Bone marrow (tissue), 2 donors: ENCODE data around the gene MDM2.
A peak's percentile ranks its signal among the peaks of the same experiment; 100 is the strongest.
"Not testable (repeated sequence)": the region's sequence is repeated elsewhere in the genome, so short reads cannot be mapped to it uniquely, and the experiment has no call there.

Experiments
- DNase-seq, 2 donors: peaks; one replicate each; lab custom pipeline; 2025; lab: John Stamatoyannopoulos, UW

Gene MDM2

DNA sequence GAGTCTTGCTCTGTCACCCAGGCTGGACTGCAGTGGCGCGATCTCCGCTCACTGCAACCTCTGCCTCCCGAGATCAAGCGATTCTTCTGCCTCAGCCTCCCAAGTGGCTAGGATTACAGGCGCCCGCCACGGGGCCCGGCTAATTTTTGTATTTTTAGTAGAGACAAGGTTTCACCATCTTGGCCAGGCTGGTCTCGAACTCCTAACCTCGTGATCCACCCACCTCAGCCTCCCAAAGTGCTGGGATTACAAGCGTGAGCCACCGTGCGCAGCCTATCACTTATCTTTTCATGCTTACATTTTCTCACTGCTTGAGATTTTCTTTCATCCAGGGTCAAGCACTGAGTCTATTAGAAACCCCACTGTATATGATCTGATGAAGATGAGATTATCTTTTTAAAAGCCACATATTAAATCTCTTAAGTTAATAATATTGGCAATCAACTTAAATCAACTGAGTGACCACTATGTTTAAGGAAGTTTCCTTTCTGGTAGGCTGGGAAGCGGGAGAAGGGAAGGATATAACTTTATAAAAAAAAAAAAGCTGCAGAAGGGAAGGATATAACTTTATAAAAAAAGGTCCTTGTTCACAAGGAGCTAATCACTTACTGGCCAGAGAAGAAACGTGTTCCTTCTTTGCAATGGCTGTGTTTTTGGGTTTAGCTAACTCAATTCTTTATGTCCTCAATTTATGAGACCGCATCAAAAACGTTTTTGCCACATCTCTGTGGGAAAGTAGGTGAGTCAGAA, 1.3 kb upstream of the MDM2 start:
- DNase-seq, result peak in 1 of 2 donors; percentile 2

DNA sequence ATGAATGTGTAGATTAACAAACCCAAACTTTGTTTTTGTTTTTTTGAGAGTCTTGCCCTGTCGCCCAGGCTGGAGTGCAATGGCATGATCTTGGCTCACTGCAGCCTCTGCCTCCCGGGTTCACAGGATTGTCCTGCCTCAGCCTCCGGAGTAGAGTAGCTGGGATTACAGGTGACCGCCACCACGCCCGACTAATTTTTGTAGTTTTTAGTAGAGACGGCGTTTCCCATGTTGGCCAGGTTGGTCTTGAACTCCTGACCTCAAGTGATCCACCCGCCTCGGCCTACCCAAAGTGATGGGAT, 752 bp upstream of the MDM2 start:
- DNase-seq, result not testable (repeated sequence)

DNA sequence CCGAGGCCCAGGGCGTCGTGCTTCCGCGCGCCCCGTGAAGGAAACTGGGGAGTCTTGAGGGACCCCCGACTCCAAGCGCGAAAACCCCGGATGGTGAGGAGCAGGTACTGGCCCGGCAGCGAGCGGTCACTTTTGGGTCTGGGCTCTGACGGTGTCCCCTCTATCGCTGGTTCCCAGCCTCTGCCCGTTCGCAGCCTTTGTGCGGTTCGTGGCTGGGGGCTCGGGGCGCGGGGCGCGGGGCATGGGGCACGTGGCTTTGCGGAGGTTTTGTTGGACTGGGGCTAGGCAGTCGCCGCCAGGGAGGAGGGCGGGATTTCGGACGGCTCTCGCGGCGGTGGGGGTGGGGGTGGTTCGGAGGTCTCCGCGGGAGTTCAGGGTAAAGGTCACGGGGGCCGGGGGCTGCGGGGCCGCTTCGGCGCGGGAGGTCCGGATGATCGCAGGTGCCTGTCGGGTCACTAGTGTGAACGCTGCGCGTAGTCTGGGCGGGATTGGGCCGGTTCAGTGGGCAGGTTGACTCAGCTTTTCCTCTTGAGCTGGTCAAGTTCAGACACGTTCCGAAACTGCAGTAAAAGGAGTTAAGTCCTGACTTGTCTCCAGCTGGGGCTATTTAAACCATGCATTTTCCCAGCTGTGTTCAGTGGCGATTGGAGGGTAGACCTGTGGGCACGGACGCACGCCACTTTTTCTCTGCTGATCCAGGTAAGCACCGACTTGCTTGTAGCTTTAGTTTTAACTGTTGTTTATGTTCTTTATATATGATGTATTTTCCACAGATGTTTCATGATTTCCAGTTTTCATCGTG, 612 bp downstream of the MDM2 start:
- peak; percentile 2 to 67 for DNase-seq

DNA sequence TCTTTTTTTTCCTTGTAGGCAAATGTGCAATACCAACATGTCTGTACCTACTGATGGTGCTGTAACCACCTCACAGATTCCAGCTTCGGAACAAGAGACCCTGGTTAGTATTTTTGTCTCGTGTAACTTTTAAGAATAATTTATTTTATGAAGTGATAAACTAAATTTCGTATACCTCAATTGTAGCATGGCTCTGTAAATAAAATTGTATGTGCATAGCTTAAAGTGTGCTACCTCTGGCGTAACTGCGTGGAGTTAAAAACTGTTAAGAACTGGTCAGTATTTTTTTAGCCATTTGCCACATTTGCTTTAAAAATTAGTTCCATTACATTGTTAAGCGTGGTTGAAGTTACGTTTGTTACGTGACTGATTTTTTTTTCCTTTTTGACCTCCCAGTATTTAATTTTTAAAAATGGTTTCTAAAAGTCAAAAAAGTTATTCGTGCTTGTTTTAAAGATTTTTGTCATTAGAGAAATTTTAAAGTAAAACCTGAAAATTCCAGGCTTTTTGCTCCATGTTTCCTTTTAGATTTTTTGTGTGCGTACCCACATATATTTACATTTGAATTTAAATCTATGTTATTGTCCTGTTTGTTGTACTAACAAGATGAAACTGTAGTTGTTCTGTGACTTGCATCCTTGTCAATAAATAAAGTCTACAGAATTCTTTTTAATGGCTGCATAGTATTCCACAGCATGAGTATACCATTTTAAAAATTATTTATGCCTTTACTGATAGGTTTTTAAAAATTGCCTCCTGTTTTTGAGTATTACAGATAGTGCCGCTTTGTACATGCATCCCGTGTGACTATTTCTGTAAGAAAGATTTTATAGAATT, 1.4 kb downstream of the MDM2 start:
- no peak for DNase-seq

DNA sequence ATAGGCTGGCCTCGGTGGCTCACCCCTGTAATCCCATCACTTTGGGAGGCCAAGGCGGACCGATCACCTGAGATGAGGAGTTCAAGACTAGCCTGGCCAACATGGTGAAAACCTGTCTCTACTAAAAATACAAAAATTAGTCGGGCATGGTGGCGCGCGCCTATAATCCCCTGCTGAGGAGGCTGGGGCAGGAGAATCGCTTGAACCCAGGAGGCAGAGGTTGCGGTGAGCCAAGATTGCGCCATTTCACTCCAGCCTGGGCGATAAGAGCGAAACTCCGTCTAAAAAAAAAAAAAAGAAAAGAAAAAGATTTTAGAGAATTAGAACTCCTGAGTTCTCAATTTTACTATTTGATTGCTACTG, 2.0 kb downstream of the MDM2 start:
- DNase-seq, result not testable (repeated sequence)

DNA sequence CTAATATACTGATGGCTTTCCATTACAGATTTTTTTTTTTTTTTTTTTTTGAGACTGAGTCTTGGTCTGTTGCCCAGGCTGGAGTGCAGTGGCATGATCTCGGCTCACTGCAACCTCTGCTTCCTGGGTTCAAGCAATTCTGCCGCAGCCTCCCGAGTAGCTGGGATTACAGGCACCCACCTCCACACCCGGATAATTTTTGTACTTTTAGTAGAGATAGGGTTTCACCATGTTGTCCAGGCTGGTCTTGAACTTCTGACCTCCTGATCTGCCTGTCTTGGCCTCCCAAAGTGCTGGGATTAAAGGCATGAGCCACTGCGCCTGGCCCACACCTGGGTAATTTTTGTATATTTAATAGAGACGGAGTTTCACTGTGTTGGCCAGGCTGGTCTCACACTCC, 3.6 kb downstream of the MDM2 start:
- not testable (repeated sequence) for DNase-seq

DNA sequence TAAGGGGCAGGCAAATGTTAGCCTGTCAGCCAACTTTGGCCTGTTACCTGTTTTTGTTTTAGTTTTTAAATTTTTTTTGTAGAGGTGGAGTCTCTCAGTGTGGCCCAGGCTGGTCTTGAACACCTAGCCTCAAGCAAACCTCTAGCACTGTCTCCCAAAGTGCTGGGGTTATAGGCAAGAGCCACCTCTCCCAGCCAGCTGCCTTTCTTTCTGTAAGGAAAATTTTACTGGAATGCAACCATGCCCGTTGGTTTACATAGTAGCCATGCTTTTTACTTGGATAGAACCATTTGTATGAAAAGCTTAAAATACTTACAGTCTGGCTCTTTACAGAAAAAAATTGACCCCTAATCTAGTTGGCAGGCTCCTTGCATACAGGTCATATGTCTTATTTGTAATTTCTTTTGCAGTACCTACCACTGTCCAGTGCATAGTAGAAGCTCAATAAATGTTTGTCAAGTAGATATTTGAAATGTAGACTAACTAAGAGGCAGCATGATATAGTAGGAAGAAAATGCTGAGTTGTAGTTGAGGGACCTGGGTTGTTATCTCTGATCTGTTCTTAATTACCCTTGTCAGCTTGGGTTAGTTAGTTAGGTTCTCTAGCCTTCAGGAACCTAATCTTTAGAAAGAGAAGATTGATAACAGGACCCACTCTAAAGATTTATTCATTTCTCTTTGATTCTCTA, 4.7 kb downstream of the MDM2 start:
- no peak for DNase-seq

DNA sequence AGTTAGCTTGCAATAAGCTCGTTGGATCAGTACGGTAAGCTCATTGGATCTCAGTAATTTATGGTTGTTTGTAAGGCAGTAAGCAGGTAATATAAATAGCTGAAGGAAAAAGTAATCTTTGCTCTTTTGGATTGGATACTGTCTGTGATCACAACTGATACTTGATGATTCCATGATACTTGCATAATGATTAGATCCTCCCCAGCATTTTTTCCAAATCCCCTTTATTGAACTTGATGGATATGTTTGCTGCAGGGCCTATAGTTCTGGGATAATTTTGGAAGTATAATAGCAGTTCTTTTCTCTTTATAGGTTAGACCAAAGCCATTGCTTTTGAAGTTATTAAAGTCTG, 5.2 kb downstream of the MDM2 start:
- DNase-seq, result no peak

DNA sequence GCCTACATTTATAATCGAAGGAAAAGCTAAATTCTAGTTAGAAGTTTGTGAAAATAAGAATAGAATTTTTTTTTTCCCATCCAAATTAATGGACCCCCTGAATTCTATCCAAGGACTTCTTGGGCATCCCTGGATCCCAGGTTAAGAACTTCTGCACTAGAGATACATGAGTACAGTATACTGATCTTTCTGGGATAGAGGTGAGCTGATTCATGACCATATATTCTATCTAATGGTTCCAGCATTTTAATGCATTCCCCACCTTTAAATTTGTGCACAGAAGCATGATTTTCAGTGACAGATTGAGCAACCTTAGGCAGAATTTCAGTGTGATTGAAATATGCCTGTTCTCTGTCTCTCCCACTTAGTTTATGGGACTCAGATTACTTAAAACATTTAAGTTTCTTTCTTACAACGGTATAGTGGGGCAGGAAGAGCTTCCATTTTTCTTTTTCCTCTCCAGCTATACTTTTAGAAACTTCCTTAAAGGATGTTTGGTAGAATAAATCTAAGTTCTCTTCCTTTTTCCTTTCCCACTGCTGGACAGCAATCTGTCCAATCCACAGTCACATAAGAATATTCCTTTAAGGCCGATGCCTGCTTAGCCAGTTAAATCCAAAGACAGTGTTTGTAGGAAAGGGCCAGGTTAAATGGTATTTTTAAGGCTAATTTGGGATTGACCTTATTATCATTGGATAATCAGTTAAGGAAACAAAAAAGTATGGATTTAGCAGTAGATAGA, 6.7 kb downstream of the MDM2 start:
- DNase-seq, result no peak

DNA sequence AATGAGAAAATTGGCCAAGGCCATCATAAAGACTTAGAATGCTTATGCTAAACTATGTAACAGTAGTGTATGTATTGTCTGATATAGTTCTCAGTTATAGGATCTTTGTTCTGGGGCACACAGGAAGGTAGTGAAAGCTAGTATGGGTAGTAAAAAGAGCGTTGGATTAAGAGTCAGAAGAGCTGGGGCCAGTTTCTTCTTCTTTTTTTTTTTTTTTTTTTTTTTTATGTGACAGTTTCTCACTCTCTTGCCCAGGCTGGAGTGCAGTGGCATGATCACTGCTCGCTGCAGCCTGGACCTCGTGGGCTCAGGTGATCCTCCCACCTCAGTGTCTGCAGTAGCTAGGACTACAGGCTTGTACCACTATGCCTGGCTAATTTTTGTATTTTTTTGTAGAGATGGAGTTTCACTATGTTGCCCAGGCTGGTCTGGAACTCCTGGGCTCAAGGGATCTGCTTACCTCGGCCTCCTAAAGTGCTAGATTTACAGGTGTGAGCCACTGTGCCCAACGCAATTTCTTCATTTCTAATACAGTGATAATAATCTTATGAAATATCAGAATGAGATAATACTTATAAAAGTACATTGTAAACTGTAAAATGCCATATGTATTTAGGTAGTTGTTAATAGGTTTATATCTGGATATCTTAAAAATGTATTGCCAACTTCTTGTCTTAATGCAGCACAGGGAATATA, 7.4 kb downstream of the MDM2 start:
- DNase-seq, result no peak

DNA sequence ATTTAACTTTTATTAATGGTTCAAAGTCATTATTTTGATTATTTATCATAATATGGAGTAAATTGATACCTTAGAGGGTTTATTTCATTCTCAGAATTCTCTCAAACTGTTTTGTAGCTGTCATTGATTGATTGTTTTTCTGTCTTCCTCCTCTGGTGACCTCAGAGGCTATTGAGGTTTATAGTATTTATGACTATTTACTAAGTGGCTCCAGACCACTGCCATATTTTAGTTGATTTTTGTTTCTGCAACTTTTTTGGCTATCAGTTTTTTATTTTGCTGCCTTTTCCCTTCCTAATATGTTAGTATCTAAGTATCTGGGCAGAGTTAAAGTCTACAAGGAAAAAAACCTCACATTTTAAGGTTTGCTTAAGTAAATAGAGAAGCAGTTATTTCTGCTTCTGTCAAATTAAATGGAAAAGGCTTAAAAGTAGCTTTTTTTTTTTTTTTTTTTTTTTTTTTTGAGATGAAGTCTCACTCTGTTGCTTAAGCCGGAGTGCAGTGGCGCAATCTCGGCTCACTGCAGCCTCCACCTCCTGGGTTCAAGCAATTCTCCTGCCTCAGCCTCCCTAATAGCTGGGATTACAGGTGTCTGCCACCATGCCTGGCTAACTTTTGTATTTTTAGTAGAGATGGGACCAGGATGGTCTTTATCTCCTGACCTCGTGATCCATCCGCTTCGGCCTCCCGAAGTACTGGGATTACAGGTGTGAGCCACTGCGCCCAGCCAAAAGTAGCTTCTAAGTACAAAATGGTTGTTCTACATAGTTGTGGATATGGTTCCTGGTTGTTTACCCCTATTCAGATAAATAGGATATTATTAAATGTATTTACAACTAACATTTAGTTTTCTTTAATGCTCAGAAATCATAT, 8.2 kb downstream of the MDM2 start:
- DNase-seq, result no peak

DNA sequence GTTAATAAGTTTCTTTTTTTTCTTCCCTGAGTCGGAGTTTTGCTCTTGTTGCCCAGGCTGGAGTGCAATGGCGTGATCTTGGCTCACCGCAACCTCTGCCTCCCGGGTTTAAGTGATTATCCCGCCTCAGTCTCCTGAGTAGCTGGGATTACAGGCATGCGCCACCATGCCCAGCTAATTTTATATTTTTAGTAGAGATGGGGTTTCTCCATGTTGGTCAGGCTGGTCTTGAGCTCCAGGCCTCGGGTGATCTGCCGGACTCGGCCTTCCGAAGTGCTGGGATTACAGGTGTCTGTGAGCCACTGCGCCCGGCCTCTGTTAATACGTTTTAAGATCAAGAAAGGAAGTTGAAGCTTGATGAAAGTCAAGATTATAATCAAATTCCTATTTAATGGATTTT, 11.5 kb downstream of the MDM2 start:
- DNase-seq, result not testable (repeated sequence)

DNA sequence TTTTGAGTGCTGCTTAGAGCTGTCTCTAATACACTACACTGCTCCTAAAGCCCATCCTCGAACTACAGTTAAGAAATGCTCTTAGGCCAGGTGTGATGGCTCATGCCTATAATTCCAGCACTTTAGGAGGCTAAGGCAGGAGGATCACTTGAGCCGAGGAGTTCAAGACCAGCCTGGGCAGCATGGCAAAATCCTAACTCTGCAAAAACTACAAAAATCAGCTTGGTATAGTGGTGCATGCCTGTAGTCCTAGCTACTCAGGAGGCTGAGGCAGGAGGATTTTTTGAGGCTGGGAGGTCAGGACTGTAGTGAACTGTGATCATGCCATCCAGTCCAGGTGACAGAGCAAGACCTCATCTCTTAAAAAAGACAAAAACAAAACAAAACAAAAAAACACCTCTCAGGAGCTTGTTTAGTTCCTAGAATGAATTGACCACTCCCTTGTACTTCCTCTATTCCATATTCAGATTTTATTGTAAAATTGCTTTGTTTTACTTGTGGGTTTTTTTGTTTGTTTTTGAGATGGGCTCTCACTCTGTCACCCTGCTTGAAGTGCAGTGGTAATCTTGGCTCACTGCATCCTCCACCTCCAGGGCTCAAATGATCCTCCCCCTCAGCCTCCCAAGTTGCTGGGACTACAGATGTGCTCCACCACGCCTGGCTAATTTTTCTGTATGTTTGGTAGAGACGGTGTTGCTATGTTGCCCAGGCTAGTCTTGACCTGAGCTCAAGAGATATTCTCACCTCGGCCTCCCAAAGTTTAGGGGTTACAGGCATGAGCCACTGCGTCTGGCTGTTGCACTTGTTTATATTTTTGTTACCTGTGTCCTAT, 13.6 kb downstream of the MDM2 start:
- DNase-seq, result no peak

DNA sequence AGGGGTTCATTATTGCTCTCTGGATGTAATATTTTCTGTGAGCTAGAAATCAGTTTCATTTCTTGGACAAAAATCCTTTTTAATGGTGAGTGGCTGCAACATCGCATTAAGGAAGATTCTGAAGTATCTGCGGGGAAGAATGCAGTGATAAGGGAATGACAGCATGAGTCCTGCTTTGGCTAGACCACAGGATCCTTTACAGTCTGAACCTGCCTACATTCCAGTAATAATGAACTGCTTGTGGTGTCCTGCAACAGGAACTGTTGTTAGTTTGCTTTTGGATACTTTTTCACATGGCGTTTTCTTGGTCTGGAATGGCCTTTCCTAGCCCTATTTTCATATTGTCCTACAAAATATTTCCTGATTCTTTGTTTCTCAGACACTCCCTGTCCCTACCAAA, 15.7 kb downstream of the MDM2 start:
- DNase-seq, result no peak

DNA sequence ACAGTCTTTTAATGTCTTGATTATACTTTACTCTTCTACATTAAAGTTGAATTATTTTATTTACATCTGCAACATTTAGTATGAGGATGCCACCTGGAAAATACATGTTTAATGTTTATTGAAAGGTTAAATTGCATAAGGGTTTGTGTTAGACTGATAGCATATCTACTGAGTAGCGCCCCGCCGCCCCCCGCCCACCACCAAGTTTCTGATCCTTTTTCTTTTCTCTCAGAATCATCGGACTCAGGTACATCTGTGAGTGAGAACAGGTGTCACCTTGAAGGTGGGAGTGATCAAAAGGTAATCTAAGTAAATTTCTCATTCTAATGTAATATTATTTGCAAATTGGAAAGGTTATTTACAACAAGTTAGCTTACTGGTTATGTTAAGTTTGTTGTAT, 16.2 kb downstream of the MDM2 start:
- no peak for DNase-seq

DNA sequence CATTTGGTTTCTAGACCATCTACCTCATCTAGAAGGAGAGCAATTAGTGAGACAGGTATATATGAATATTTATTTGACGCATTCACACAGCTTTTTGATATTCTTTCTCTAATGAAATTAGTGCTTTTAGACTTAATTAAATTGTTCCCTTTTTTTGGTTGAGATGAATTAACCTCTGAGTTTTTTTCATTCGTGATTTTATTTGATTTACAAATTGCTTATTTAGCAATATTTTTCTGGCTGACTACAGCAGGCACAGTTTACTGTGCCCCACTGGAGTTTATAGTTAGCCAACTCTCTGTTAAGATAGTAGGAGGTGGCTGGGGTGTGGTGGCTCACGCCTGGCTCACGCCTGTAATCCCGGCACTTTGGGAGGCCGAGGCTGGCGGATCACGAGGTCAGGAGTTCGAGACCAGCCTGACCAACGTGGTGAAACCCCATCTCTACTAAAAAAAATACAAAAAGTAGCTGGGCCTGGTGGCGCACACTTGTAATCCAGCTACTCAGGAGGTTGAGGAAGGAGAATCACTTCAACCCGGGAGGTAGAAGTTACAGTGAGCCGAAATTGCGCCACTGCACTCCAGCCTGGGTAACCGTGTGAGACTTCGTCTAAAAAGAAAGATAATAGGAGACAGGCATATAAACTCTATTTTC, 16.7 kb downstream of the MDM2 start:
- no peak for DNase-seq

DNA sequence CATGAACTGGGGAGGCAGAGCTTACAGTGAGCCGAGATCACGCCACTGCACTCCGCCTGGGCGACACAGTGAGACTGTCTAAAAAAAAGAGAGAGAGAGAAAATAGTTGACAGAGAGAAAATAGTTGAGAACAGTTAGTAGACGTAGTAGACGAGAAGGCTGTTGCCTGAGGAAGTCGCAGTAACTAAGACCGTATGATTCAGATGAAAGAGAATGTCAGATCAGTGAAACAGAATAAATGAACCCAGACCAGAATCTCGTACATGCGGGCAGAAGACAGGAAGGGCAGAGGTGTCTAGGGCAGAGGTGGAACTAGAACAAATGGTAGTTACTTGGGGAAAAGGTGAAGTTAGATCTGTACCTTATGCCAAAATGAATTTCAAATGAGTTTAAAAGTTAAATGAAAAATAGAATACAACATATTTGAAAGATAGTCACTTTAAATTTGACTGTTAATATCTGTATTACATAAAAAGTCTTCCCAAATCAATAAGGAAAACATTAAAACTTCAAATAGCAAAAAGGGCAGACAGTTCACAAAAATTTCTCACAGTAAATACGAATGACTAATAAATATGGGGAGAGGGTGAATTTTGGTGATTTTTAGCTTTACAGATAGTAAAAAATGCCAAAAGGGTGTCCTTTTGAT, 17.7 kb downstream of the MDM2 start:
- DNase-seq, result no peak
